ENCODE data around the gene CLIC3.
A peak's percentile ranks its signal among the peaks of the same experiment; 100 is the strongest.
"Not testable (repeated sequence)": the region's sequence is repeated elsewhere in the genome, so short reads cannot be mapped to it uniquely, and the experiment has no call there.

Gene CLIC3

DNA sequence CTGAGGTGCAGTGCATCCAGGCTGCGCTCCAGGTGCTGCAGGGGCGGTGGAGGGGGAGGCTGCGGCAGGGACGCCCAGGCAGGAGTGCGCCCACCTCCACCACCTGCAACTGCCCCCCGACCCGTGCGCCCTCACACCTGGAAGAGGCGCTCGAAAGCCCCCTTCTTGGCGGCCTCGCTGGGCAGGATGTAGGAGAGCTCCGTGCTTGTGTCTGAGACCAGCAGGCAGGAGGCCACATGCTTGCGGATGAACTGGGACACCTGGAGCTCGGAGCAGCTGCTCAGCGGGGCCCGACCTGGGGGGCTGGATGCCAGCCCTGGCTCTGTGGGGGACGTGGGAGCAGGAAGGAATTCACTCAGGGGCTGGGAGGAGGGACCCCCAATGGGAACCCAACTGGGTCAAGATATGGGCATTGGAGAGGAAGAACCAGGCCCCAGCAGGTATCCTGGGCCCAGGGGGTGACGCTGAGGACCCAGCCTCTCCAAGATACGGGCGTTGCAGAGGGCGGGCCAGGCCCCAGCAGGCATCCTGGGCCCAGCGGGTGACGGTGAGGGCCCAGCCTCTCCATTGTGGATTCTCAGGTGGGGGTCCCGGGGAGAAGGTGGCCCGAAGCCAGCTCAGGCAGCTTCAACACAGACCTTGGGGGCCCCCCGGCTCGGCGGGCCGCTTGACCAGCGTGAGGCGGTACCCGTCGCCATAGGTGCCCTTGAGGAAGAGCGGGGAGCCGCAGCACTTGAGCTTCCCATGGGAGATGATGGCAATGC is 18.6 kb upstream of the CLIC3 start:
- no peak for DNase-seq
- H3K4me3 Mint-ChIP-seq, result no peak overlapping the region
- no peak overlapping the region for H3K27ac Mint-ChIP-seq
- no peaks in the 10 kb centered on the region for H3K4me1 Mint-ChIP-seq (ENCODE audit: low read depth)
- H3K9me3 Mint-ChIP-seq, result no peaks in the 10 kb centered on the region
- peaks cover 15% of the 10 kb centered on the region for H3K36me3 Mint-ChIP-seq (ENCODE audit: low read depth)
- H3K27me3 Mint-ChIP-seq, result no peaks in the 10 kb centered on the region

DNA sequence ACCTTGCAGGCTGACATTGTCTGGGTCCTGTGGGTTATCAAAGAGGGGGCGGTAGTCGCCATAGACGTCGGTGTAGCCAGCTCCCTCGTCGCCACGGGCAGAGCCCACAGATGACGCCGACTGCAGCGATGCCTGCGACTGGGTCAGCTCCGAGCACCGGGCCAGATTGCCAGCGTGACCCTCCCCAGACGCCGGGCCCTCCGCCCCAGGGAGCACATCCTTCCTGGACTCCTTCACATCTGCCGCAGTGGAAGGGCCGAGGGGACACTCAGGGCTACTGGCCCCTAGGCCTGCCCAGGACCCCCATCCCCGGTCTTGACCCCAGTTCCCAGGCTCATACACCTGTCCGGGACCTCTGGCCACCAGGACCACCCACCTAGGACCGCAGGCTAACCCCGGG is 17.8 kb upstream of the CLIC3 start:
- Mint-ChIP-seq H3K4me1 (ENCODE audit: low read depth) (no peaks in the 10 kb centered on the region), H3K27me3 (no peaks in the 10 kb centered on the region), H3K36me3 (ENCODE audit: low read depth) (peaks cover 17% of the 10 kb centered on the region), H3K27ac (no peak overlapping the region), H3K9me3 (no peaks in the 10 kb centered on the region), H3K4me3 (no peak overlapping the region)
- no peak for DNase-seq

GRCh38 chr9:137013571-137013940 is 17.2 kb upstream of the CLIC3 start:
- H3K27me3 Mint-ChIP-seq, result no peaks in the 10 kb centered on the region
- DNase-seq, result no peak
- H3K9me3 Mint-ChIP-seq, result no peaks in the 10 kb centered on the region
- no peaks in the 10 kb centered on the region for H3K4me1 Mint-ChIP-seq (ENCODE audit: low read depth)
- H3K27ac Mint-ChIP-seq, result no peak overlapping the region
- peaks cover 17% of the 10 kb centered on the region for H3K36me3 Mint-ChIP-seq (ENCODE audit: low read depth)
- no peak overlapping the region for H3K4me3 Mint-ChIP-seq

DNA sequence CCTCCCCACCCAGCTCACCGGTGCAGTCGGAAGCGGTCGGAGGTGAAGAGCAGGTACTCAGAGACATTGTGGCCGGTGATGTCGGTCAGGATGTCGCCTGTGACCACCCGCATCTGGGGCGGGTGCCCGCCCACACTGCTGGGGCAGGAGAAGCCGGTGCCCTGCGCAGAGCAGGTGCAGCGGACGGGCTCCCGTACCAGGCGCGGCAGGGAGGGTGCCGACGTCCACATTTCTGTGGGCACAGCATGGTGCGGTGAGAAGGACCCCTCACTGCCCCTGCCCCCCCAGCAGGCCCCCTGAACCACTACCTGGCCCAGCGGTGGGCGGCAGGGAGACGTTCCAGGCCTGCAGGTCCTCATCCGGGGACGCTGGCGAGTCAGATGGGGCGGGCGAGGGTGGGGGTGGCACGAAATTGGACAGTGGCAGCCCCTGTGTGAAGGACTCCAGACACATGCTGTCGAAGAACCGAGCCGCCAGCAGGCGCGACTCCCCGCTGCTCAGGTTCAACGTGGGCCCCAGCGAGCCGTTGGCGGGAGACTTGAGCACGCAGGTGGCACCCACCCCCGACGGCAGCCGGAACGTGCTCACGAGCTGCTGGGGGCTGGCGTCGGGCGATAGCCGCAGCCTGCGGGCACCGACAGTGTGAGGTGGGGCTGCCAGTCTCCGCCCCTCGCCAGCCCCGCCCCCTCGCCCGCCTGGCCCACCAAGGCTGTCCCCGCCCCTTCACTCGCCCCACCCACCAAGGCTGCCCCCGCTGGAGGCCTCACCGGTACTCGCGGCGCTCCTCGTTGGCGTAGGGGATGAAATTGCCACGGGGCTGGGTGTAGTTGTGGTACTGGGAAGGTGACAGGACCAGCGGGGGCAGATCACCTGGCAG is 16.6 kb upstream of the CLIC3 start:
- no peaks in the 10 kb centered on the region for H3K4me1 Mint-ChIP-seq (ENCODE audit: low read depth)
- H3K27ac Mint-ChIP-seq, result no peak overlapping the region
- no peak overlapping the region for H3K4me3 Mint-ChIP-seq
- H3K36me3 Mint-ChIP-seq (ENCODE audit: low read depth), result peaks cover 17% of the 10 kb centered on the region
- no peaks in the 10 kb centered on the region for H3K9me3 Mint-ChIP-seq
- H3K27me3 Mint-ChIP-seq, result no peaks in the 10 kb centered on the region
- no peak for DNase-seq

DNA sequence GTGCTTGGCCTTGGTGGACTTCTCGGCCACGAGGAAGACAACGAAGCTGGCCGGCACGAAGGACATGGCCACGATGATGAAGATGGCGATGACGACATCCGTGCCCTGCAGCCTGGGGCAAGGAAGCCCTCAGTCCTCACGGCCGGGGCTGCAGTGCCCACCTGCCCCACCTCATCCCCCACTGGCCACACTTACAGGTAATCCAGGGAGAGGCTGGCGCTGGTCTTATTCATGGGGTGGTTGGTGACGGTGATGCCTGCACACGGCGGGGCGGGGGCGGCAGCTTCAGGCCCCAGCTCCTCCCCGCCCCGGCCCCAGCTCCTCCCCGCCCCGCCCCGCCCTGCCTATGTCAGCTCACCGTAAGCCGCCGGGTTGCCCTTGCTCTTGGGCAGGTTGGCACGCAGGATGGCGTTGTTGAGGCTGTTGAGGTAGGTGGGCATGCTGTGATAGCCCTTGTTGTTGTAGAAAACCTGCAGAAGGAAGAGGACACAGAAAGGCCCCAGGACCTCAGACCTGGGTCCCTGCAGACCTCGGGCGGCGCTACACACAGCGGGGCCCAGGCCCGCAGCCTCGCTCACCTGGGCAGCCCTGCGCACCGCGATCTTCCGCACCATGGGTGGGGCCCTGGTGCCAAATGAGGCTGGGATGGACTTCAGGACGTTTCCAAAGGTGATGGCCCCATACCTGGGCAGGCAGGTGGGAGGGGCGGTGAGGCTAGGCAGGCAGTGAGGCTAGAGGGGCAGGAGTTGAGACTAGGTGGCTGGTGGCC is 15.7 kb upstream of the CLIC3 start:
- no peak for DNase-seq
- no peak overlapping the region for H3K4me3 Mint-ChIP-seq
- H3K27ac Mint-ChIP-seq, result no peak overlapping the region
- peaks cover 17% of the 10 kb centered on the region for H3K36me3 Mint-ChIP-seq (ENCODE audit: low read depth)
- no peaks in the 10 kb centered on the region for H3K27me3 Mint-ChIP-seq
- H3K4me1 Mint-ChIP-seq (ENCODE audit: low read depth), result no peaks in the 10 kb centered on the region
- no peaks in the 10 kb centered on the region for H3K9me3 Mint-ChIP-seq

- no peaks in the 10 kb centered on the region for H3K9me3 Mint-ChIP-seq
- peaks cover 13% of the 10 kb centered on the region for H3K36me3 Mint-ChIP-seq (ENCODE audit: low read depth)
- H3K4me3 Mint-ChIP-seq, result no peak overlapping the region
- no peak for DNase-seq
- no peak overlapping the region for H3K27ac Mint-ChIP-seq
- H3K4me1 Mint-ChIP-seq (ENCODE audit: low read depth), result peaks cover 5% of the 10 kb centered on the region
- no peaks in the 10 kb centered on the region for H3K27me3 Mint-ChIP-seq
These were observed 14.8 kb upstream of the CLIC3 start for GRCh38 chr9:137011156-137011555.

DNA sequence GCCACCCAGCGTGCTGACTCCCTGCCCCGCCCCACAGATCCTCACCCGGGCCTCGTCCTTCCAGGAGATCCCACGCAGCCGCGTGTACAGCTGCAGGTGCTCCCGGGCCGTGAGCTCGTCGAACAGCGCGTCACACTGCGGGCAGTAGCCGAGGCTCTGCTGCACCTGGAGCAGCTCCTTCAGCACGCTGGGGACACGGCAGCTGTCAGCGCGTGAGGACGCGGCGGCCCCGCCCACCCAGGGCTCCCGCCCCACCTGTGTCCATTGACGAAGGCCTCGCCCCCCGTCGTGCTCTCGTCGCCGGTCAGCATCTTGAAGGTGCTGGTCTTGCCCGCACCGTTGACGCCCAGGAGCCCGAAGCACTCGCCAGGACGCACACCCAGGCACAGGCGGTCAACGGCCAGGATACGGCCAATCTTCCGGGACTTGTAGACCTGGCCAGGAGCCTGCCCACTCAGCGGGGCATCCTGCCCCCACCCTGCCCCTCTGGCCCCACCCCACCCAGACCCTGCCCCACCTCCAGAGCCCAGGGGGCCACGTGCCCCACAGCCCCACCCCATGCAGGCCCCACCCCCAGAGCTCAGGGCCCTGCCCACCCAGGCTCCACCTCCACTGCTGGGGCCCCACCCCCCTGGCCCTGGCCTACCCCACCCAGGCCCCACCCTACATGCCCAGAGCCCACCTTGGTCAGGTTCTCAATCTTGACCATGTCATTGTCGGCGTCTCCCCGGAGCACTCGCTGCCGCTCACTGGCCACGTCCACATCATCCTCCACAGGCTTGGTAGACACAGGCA is 13.8 kb upstream of the CLIC3 start:
- Mint-ChIP-seq H3K27me3 (no peaks in the 10 kb centered on the region), H3K9me3 (no peaks in the 10 kb centered on the region), H3K27ac (no peak overlapping the region), H3K4me3 (no peak overlapping the region), H3K4me1 (ENCODE audit: low read depth) (peaks cover 9% of the 10 kb centered on the region), H3K36me3 (ENCODE audit: low read depth) (peaks cover 11% of the 10 kb centered on the region)
- no peak for DNase-seq

DNA sequence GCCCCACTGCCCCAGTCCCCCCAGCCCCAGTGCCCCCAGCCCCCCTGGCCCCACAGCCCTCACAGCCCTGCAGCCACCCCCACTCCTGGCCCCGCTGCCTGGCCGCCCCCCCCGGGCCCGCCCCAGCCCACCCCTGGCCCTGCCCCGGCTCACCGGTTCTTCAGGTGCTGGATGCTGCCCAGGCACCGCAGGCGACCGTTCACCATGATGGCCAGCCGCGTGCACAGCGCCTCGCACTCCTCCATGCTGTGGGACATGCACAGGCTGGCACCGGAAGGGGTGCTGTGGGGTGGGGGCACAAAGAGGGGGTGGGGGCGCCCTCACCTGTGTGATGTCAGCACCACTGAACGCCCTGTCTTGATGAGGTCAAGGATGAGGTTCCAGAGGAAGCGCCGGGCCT is 12.8 kb upstream of the CLIC3 start:
- H3K27me3 Mint-ChIP-seq, result no peaks in the 10 kb centered on the region
- no peak for DNase-seq
- peaks cover 9% of the 10 kb centered on the region for H3K36me3 Mint-ChIP-seq (ENCODE audit: low read depth)
- no peak overlapping the region for H3K27ac Mint-ChIP-seq
- peaks cover 9% of the 10 kb centered on the region for H3K4me1 Mint-ChIP-seq (ENCODE audit: low read depth)
- H3K9me3 Mint-ChIP-seq, result no peaks in the 10 kb centered on the region
- no peak overlapping the region for H3K4me3 Mint-ChIP-seq

GRCh38 chr9:137008312-137008711 is 11.9 kb upstream of the CLIC3 start:
- Mint-ChIP-seq H3K9me3 (no peaks in the 10 kb centered on the region), H3K27me3 (no peaks in the 10 kb centered on the region), H3K4me3 (no peak overlapping the region), H3K4me1 (ENCODE audit: low read depth) (peaks cover 9% of the 10 kb centered on the region), H3K36me3 (ENCODE audit: low read depth) (peaks cover 9% of the 10 kb centered on the region), H3K27ac (no peak overlapping the region)
- no peak for DNase-seq

DNA sequence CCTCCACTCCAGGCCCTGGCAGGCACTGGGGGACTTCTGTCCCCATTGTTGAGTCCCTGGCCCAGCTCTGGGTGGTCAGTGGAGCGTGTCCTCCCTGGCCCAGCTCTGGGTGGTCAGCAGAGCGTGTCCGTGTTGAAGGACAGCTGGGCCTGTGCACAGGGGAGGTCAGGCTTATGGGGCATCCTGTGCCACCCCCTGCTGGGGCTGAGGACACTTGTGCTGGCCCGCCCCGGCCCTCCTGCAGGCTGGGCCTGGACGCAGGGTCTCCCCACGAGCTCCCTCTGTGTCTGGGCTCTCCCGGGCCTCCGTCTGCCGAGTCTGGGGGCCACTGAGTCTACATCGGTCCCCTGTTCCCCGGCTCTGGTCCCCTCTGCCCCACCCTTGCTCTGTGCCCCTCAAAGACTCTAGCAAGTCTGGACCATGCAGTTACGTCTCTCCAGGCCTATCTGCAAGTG is 11.5 kb upstream of the CLIC3 start:
- Mint-ChIP-seq H3K4me3 (no peak overlapping the region), H3K27me3 (no peaks in the 10 kb centered on the region), H3K36me3 (ENCODE audit: low read depth) (peaks cover 9% of the 10 kb centered on the region), H3K27ac (no peak overlapping the region), H3K9me3 (no peaks in the 10 kb centered on the region), H3K4me1 (ENCODE audit: low read depth) (peaks cover 9% of the 10 kb centered on the region)
- no peak for DNase-seq

GRCh38 chr9:137007108-137007815 is 10.9 kb upstream of the CLIC3 start:
- DNase-seq, result no peak
- Mint-ChIP-seq H3K9me3 (no peaks in the 10 kb centered on the region), H3K27ac (no peak overlapping the region), H3K4me3 (no peak overlapping the region), H3K4me1 (ENCODE audit: low read depth) (peaks cover 9% of the 10 kb centered on the region), H3K36me3 (ENCODE audit: low read depth) (peaks cover 7% of the 10 kb centered on the region), H3K27me3 (no peaks in the 10 kb centered on the region)

DNA sequence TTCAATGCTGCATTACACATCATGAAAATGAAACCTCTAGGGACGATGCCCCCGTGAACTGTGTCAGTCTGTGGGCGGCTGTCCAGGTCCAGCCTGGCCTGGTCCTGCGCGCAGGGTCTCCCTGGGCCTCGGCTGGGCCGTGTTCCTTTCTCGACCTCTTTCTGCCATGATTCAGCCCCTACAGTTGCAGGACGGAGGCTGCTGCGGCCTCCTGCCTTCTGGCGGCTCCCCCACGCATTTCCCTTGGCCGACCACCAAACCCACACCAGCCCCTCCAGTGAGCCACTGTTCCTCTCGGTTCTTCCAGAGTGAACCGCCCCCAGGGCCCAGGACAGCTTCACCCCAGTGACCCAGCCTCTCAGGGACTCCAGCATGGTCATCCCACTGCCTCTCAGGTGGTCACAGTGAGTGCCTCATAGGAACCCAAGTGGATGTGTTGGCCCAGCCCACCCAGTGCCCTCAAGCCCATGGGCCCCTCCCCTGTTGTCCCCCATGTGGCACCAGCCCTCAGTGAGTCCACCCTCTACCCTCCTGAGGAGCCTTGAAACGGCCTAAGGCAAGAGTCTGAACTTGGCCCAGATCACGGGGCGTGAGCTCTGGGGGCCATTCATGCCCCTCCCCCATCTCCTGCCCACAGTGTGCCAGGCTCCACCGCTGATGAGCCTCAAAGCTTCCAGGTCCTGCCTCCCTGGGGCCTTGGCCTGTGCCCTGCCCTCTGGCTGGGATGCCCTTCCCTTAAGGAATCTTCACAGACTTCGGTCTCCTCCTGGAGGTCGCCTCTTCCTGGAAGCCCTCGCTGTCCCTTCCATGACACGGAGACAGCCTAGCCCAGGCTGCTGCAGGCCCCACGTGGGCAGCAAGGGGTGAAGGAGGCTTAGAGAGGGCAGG is 10.0 kb upstream of the CLIC3 start:
- Mint-ChIP-seq H3K36me3 (ENCODE audit: low read depth) (peaks cover 3% of the 10 kb centered on the region), H3K27me3 (no peaks in the 10 kb centered on the region), H3K9me3 (no peaks in the 10 kb centered on the region), H3K4me3 (no peak overlapping the region), H3K27ac (peak overlapping the region; percentile 59), H3K4me1 (ENCODE audit: low read depth) (peaks cover 9% of the 10 kb centered on the region)
- no peak for DNase-seq

DNA sequence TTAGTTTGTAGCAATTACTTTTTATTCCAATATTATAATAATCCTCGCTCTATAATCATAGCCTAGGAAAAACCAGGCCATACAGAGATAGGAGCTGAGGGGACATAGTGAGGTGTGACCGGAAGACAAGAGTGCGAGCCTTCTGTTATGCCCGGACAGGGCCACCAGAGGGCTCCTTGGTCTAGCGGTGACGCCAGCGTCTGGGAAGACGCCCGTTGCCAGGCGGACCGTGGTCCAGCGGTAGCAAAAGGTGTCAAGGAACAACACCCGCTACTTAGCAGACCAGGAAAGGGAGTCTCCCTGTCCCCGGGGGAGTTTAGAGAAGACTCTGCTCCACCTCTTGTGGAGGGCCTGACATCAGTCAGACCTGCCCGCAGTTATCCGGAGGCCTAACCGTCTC is 7.9 kb upstream of the CLIC3 start:
- H3K4me3 Mint-ChIP-seq; H3K27me3 Mint-ChIP-seq; H3K36me3 Mint-ChIP-seq (ENCODE audit: low read depth); H3K27ac Mint-ChIP-seq; H3K9me3 Mint-ChIP-seq: not testable (repeated sequence)
- H3K4me1 Mint-ChIP-seq (ENCODE audit: low read depth), result peaks cover 21% of the 10 kb centered on the region
- DNase-seq, result peak; percentile 52

All from activated T-cell treated with anti-CD3 and anti-CD28 coated beads, Interleukin-2, amount 50 U/mL, for 24 hours (primary cell).